Stimulated activated CD8-positive, alpha-beta memory T cell treated with anti-CD3 and anti-CD28 coated beads, Interleukin-12 subunit alpha, Interleukin-12 subunit beta, amount 100 ng/mL, for 24 hours (primary cell): ENCODE measurements around the gene TMCO1.
"Not testable (repeated sequence)": the region's sequence is repeated elsewhere in the genome, so short reads cannot be mapped to it uniquely, and the experiment has no call there.

Experiments
- DNase-seq: peaks from one replicate; pipeline ENCODE4 v3.0.0-alpha.2; 2020; ENCODE audit errors: extremely low read depth

Gene TMCO1

DNA sequence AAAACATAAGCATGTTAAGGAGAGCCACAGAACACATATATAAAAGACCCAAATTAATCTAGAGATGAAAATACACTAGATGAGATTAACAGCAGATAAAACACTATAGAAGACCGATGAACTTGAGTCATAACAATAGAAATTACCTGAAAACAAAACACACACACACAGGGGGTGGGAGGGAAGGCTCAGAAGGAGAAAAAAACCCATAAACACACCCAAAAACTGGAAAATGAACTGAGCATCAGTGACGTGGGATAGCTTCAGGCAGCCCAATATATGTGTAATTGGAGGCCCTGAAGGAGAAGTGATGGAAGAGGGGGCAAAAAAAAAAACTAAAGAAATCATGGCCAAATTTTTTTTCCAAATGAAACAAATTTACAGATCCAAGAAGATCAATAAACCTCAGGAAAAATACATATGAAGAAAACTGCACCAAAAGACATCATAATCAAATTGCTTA, 81.7 kb downstream of the TMCO1 start:
- DNase-seq, result no peak

GRCh38 chr1:165686121-165686970, 82.3 kb downstream of the TMCO1 start:
- DNase-seq, result no peak

GRCh38 chr1:165683848-165684485, 84.7 kb downstream of the TMCO1 start:
- no peak for DNase-seq

DNA sequence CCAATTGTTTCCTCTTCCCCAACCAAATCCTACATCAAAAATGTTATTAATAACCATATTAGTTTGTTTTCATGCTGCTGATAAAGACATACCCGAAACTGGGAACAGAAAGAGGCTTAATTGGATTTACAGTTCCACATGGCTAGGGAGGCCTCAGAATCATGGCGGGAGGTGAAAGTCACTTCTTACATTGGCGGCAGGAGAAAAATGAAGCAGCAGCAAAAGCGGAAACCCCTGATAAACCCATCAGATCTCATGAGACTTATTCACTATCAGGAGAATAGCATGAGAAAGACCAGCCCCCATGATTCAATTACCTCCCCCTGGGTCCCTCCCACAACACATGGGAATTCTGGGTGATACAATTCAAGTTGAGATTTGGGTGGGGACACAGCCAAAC, 87.9 kb downstream of the TMCO1 start:
- DNase-seq, result not testable (repeated sequence)

- no peak for DNase-seq
These were observed 88.4 kb downstream of the TMCO1 start for GRCh38 chr1:165680303-165680702.

GRCh38 chr1:165679282-165680036, 89.2 kb downstream of the TMCO1 start:
- DNase-seq, result no peak

DNA sequence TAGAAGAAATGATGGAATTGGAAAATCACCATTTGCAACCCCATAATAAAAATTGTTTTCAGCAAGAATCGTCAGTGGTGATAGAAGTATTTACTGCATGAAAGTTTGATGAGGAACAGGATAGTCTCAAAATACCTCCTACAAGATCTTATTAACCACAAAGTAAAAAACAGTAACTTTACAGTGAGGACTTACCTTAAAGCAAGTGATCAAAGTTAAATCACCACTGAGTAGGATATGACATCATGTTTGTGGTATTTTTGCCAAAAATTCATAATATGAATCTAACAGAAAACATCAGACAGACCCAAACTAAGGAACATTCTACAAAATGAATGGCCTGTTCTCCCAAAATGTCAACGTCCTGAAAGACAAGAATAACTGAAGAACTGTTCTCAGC, 90.2 kb downstream of the TMCO1 start:
- no peak for DNase-seq
